Neuronal stem cell (in vitro differentiated cells): ENCODE results near the gene FIS1.

Experiments
- DNase-seq: peaks from one replicate; pipeline ENCODE4 v3.0.0-alpha.2; 2013; ENCODE audit warnings: low spot score
- H2AFZ ChIP-seq: one replicate; pipeline ENCODE4 v1.6.1; 2013; ENCODE audit warnings: mild to moderate bottlenecking, low read length, inconsistent platforms
- H2AK5ac ChIP-seq: 2 replicates; pipeline ENCODE4 v1.6.1; 2013; ENCODE audit warnings: low read depth, mild to moderate bottlenecking, inconsistent platforms, low read length, moderate library complexity, mixed read lengths
- H2BK120ac ChIP-seq: 2 replicates; pipeline ENCODE4 v1.6.1; 2013; ENCODE audit warnings: low read depth, mild to moderate bottlenecking, inconsistent platforms, low read length, moderate library complexity, mixed read lengths
- H2BK12ac ChIP-seq: one replicate; pipeline ENCODE4 v1.6.1; 2013; ENCODE audit warnings: low read length, inconsistent platforms
- H2BK15ac ChIP-seq: 2 replicates; pipeline ENCODE4 v1.6.1; 2013; ENCODE audit warnings: mild to moderate bottlenecking, low read length, inconsistent platforms, mixed read lengths
- H2BK5ac ChIP-seq: one replicate; pipeline ENCODE4 v1.6.1; 2013; ENCODE audit warnings: inconsistent platforms, mild to moderate bottlenecking, low read length, moderate library complexity
- H3K14ac ChIP-seq: one replicate; pipeline ENCODE4 v1.6.1; 2013; ENCODE audit warnings: low read length, inconsistent platforms
- H3K18ac ChIP-seq: 2 replicates; pipeline ENCODE4 v1.6.1; 2013; ENCODE audit warnings: low read length, inconsistent platforms
- H3K23ac ChIP-seq: 2 replicates; pipeline ENCODE4 v1.6.1; 2013; ENCODE audit warnings: low read depth, mild to moderate bottlenecking, mixed read lengths, low read length, inconsistent platforms; ENCODE audit not compliant: poor library complexity
- H3K27ac ChIP-seq: replicated peaks from 3 replicates; pipeline ENCODE4 v1.5.1; 2013; ENCODE audit warnings: low read length, inconsistent platforms
- H3K27me3 ChIP-seq, 3 experiments: 2 replicates each; pipeline ENCODE4 v1.6.1; 2013; ENCODE audit warnings: low read length in 3 of 3, mild to moderate bottlenecking in 2 of 3, inconsistent platforms in 1 of 3, low read depth in 1 of 3, mixed read lengths in 1 of 3, moderate library complexity in 1 of 3; ENCODE audit not compliant: control insufficient read depth in 3 of 3, insufficient read depth in 3 of 3
- H3K36me3 ChIP-seq, 2 donors: replicated peaks in 1 of 2; 2 replicates each; pipeline ENCODE4 v1.6.1; 2013; ENCODE audit warnings: low read length in 2 of 2; ENCODE audit not compliant: control insufficient read depth in 2 of 2, insufficient read depth in 2 of 2
- H3K4ac ChIP-seq: 2 replicates; pipeline ENCODE4 v1.6.1; 2013; ENCODE audit warnings: inconsistent platforms, mild to moderate bottlenecking, low read length, moderate library complexity
- H3K4me1 ChIP-seq, 2 donors: 1 replicate in 1 of 2; 2 replicates in 1 of 2; pipeline ENCODE4 v1.6.1; 2013; ENCODE audit warnings: low read length in 2 of 2, low read depth in 1 of 2; ENCODE audit not compliant: control insufficient read depth in 2 of 2, insufficient read depth in 1 of 2
- H3K4me2 ChIP-seq: one replicate; pipeline ENCODE4 v1.6.1; 2013; ENCODE audit warnings: mild to moderate bottlenecking, low read length, inconsistent platforms; ENCODE audit not compliant: insufficient read depth, poor library complexity, severe bottlenecking
- H3K4me3 ChIP-seq, 2 donors: 2 replicates each; pipeline ENCODE4 v1.5.1; 2013; ENCODE audit warnings: low read length in 2 of 2, mild to moderate bottlenecking in 2 of 2, inconsistent platforms in 1 of 2, moderate library complexity in 1 of 2
- H3K79me1 ChIP-seq: one replicate; pipeline ENCODE4 v1.6.1; 2013; ENCODE audit warnings: low read depth, mild to moderate bottlenecking, inconsistent platforms, low read length, moderate library complexity
- H3K9ac ChIP-seq: one replicate; pipeline ENCODE4 v1.6.1; 2013; ENCODE audit warnings: mild to moderate bottlenecking, low read depth, low read length, inconsistent platforms; ENCODE audit not compliant: poor library complexity
- H3K9me3 ChIP-seq, 2 donors: replicated peaks in 1 of 2; 2 replicates each; pipeline versions ENCODE3 to v1.6.1; 2013; ENCODE audit warnings: low read length in 2 of 2, mild to moderate bottlenecking in 2 of 2, inconsistent platforms in 1 of 2, low read depth in 1 of 2, mixed read lengths in 1 of 2, moderate library complexity in 1 of 2; ENCODE audit not compliant: control insufficient read depth in 2 of 2, insufficient read depth in 1 of 2
- H4K8ac ChIP-seq: one replicate; pipeline ENCODE4 v1.6.1; 2013; ENCODE audit warnings: low read depth, mild to moderate bottlenecking, inconsistent platforms, low read length, moderate library complexity
- H4K91ac ChIP-seq: one replicate; pipeline ENCODE4 v1.6.1; 2013; ENCODE audit warnings: low read length, low read depth, mild to moderate bottlenecking, inconsistent platforms; ENCODE audit not compliant: poor library complexity
- WGBS, 2 donors: extraction: QIAGEN DNeasy Blood & Tissue Kit; methylation state at CpG; one replicate each; pipeline ENCODE4 v1.1.7; 2013; ENCODE audit warnings: missing lambda C conversion rate in 2 of 2, mixed read lengths in 1 of 2; ENCODE audit not compliant: insufficient read length in 2 of 2, insufficient replicate concordance in 1 of 2; ENCODE audit errors: extremely low coverage in 2 of 2; 5-methylcytosine and 5-hydroxymethylcytosine counted together

Gene FIS1

GRCh38 chr7:101218236-101219125 is 26.4 kb downstream of the FIS1 start:
- peak overlapping the region; percentile 84 for H2AFZ ChIP-seq
- peaks cover 3 to 19% of the 10 kb centered on the region in 2 donors for H3K36me3 ChIP-seq
- peak overlapping the region; percentile 65 for H3K23ac ChIP-seq
- no CpG with 5 or more reads among the region's 26 CpGs for WGBS, 2 donors
- H3K4me2 ChIP-seq, result peak overlapping the region; percentile 91
- H2AK5ac ChIP-seq, result no peak overlapping the region
- no peak overlapping the region for H2BK12ac ChIP-seq
- H2BK15ac ChIP-seq, result no peak overlapping the region
- no peak overlapping the region for H3K27ac ChIP-seq
- no peak overlapping the region for H4K91ac ChIP-seq
- peak overlapping the region; percentile 24 for H3K18ac ChIP-seq
- H2BK120ac ChIP-seq, result no peak overlapping the region
- no peaks in the 10 kb centered on the region for H3K27me3 ChIP-seq
- H3K9ac ChIP-seq, result peak overlapping the region; percentile 87
- H3K4me1 ChIP-seq, result peaks cover 6 to 11% of the 10 kb centered on the region in 2 donors
- H3K4ac ChIP-seq, result no peak overlapping the region
- peak overlapping the region; percentile 76 to 89 for H3K4me3 ChIP-seq
- H3K79me1 ChIP-seq, result peaks cover 12% of the 10 kb centered on the region
- H3K14ac ChIP-seq, result no peak overlapping the region
- H4K8ac ChIP-seq, result no peak overlapping the region
- DNase-seq, result no peak
- no peaks in the 10 kb centered on the region for H3K9me3 ChIP-seq
- no peak overlapping the region for H2BK5ac ChIP-seq

- H2AFZ ChIP-seq, result peak within 1 kb of the TSS; percentile 93
- peak within 1 kb of the TSS; percentile 63 for H3K14ac ChIP-seq
- H2BK5ac ChIP-seq, result peak within 1 kb of the TSS; percentile 96
- H2BK12ac ChIP-seq, result no peak within 1 kb of the TSS
- H3K9me3 ChIP-seq, result no peaks in the 10 kb centered on the region
- H4K91ac ChIP-seq, result peak within 1 kb of the TSS; percentile 77
- H3K4me2 ChIP-seq, result peak within 1 kb of the TSS; percentile 91
- peaks cover 4 to 19% of the 10 kb centered on the region in 2 donors for H3K36me3 ChIP-seq
- H3K4me1 ChIP-seq, result peaks cover 6 to 11% of the 10 kb centered on the region in 2 donors
- H3K27me3 ChIP-seq, result no peaks in the 10 kb centered on the region
- peak within 1 kb of the TSS; percentile 9 for H2BK15ac ChIP-seq
- peaks cover 12% of the 10 kb centered on the region for H3K79me1 ChIP-seq
- peak within 1 kb of the TSS; percentile 87 for H3K9ac ChIP-seq
- peak within 1 kb of the TSS; percentile 65 for H3K23ac ChIP-seq
- H3K27ac ChIP-seq, result peak within 1 kb of the TSS; percentile 94
- no CpG with 5 or more reads among the region's 57 CpGs for WGBS, 2 donors
- H3K18ac ChIP-seq, result peak within 1 kb of the TSS; percentile 95
- no peak within 1 kb of the TSS for H4K8ac ChIP-seq
- H3K4me3 ChIP-seq, result peak within 1 kb of the TSS; percentile 76 to 89
- H2AK5ac ChIP-seq, result peak within 1 kb of the TSS; percentile 10
- no peak within 1 kb of the TSS for H2BK120ac ChIP-seq
- peak within 1 kb of the TSS; percentile 45 for H3K4ac ChIP-seq
- DNase-seq, result peak; percentile 98
Measured at GRCh38 chr7:101217388-101218235, 27.3 kb downstream of the FIS1 start, which contains the start of the genes PLOD3 and ZNHIT1. Gene PLOD3 (minus strand): TSS chr7:101217581. CDS start chr7:101217274, 307 bp downstream. Gene ZNHIT1 (plus strand): TSS chr7:101218165. CDS start chr7:101218196, 31 bp downstream.

GRCh38 chr7:101216860-101217387 is 28.0 kb downstream of the FIS1 start:
- no peak overlapping the region for H3K14ac ChIP-seq
- peak overlapping the region; percentile 76 to 86 for H3K4me3 ChIP-seq
- H3K79me1 ChIP-seq, result peaks cover 11% of the 10 kb centered on the region
- DNase-seq, result peak; percentile 31
- peaks cover 6 to 11% of the 10 kb centered on the region in 2 donors for H3K4me1 ChIP-seq
- peak overlapping the region; percentile 77 for H4K91ac ChIP-seq
- H2AK5ac ChIP-seq, result peak overlapping the region; percentile 10
- no peak overlapping the region for H2BK12ac ChIP-seq
- peaks cover 7 to 25% of the 10 kb centered on the region in 2 donors for H3K36me3 ChIP-seq
- peak overlapping the region; percentile 91 for H3K4me2 ChIP-seq
- peak overlapping the region; percentile 82 for H3K9ac ChIP-seq
- peak overlapping the region; percentile 9 for H2BK15ac ChIP-seq
- H2AFZ ChIP-seq, result peak overlapping the region; percentile 93
- H3K27me3 ChIP-seq, result no peaks in the 10 kb centered on the region
- peak overlapping the region; percentile 3 for H3K23ac ChIP-seq
- H3K4ac ChIP-seq, result no peak overlapping the region
- no peak overlapping the region for H2BK120ac ChIP-seq
- peak overlapping the region; percentile 80 for H3K27ac ChIP-seq
- H2BK5ac ChIP-seq, result peak overlapping the region; percentile 96
- no peaks in the 10 kb centered on the region for H3K9me3 ChIP-seq
- no CpG with 5 or more reads among the region's 34 CpGs for WGBS, 2 donors
- peak overlapping the region; percentile 89 for H3K18ac ChIP-seq
- H4K8ac ChIP-seq, result no peak overlapping the region
